ENCODE results near the gene PPM1B.

GRCh38 chr2:44192646-44193045 is 24.0 kb downstream of the PPM1B start:
- no peak for TF ChIP-seq SUZ12 (IDR thresholded peaks at IDR 0.05; ENCODE audit: low read length)
- TF ChIP-seq ATF3 (IDR thresholded peaks at IDR 0.05; ENCODE audit: insufficient read depth, low read depth, low read length), result no peak
- TF ChIP-seq CTCF (IDR thresholded peaks at IDR 0.05; ENCODE audit: control extremely low read depth in 1 of 3, insufficient read depth in 1 of 3, low read depth in 1 of 3, low read length in 3 of 3), result no peak
- no peak for TF ChIP-seq USF2 (IDR thresholded peaks at IDR 0.05; ENCODE audit: low read length)
- no peak for TF ChIP-seq CBX5 (IDR thresholded peaks at IDR 0.05; ENCODE audit: low read depth, low read length)
- no peak for TF ChIP-seq POLR2A (IDR thresholded peaks at IDR 0.05; ENCODE audit: control extremely low read depth in 1 of 2, low read depth in 2 of 2, low read length in 2 of 2)
- no peak for TF ChIP-seq JUN (IDR thresholded peaks at IDR 0.05; ENCODE audit: low read depth, low read length)
- TF ChIP-seq POLR2AphosphoS5 (IDR thresholded peaks at IDR 0.05; ENCODE audit: low read depth, low read length), result no peak
- no peak for TF ChIP-seq GABPA (IDR thresholded peaks at IDR 0.05; ENCODE audit: borderline replicate concordance, insufficient read depth, low read length)
- TF ChIP-seq HDAC2 (IDR thresholded peaks at IDR 0.05; ENCODE audit: borderline replicate concordance in 1 of 2, low read depth in 2 of 2, low read length in 2 of 2), result no peak
- no peak for TF ChIP-seq JUND (IDR thresholded peaks at IDR 0.05; ENCODE audit: low read length)
